22Rv1 (cell line): ENCODE measurements around the gene SRSF3.

Experiments used
- CTCF ChIP-seq: fragments of 450-650 bp; IDR thresholded peaks from 2 replicates; pipeline ENCODE4 v1.5.1; 2017; ENCODE audit warnings: mild to moderate bottlenecking
- ZFX ChIP-seq: fragments of 450-650 bp; IDR thresholded peaks from 2 replicates; pipeline ENCODE4 v1.6.1; 2017; ENCODE audit warnings: antibody characterized with exemption, borderline replicate concordance

- TF ChIP-seq CTCF, result no peak
- no peak for TF ChIP-seq ZFX
These were observed 33.7 kb downstream of the SRSF3 start for GRCh38 chr6:36627801-36628246.
